GM12872 (cell line): ENCODE results near the gene CCDC24.

Source experiments
- TF ChIP-seq, protein P1 (sequence below): IDR thresholded peaks from 3 replicates; pipeline ENCODE4 v1.5.1; 2011; ENCODE audit warnings: low read depth, mild to moderate bottlenecking, low read length, moderate library complexity; ENCODE audit not compliant: insufficient read depth

Gene CCDC24

DNA sequence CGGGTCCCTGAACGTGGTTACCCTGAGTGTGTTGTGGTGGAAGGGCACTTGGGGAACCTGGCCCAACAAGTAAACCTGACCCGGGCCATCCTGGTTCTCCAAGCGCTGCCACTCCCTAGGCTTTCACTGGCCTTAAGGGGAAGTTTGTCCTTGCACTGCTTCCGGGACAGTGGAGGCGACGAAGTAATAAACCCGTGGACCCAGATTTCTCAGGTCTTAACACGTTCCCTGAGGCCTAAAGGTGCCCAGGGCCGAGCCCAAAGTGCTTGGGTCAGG is 261 bp upstream of the CCDC24 start:
- TF ChIP-seq, protein P1, sequence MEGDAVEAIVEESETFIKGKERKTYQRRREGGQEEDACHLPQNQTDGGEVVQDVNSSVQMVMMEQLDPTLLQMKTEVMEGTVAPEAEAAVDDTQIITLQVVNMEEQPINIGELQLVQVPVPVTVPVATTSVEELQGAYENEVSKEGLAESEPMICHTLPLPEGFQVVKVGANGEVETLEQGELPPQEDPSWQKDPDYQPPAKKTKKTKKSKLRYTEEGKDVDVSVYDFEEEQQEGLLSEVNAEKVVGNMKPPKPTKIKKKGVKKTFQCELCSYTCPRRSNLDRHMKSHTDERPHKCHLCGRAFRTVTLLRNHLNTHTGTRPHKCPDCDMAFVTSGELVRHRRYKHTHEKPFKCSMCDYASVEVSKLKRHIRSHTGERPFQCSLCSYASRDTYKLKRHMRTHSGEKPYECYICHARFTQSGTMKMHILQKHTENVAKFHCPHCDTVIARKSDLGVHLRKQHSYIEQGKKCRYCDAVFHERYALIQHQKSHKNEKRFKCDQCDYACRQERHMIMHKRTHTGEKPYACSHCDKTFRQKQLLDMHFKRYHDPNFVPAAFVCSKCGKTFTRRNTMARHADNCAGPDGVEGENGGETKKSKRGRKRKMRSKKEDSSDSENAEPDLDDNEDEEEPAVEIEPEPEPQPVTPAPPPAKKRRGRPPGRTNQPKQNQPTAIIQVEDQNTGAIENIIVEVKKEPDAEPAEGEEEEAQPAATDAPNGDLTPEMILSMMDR = no peak

DNA sequence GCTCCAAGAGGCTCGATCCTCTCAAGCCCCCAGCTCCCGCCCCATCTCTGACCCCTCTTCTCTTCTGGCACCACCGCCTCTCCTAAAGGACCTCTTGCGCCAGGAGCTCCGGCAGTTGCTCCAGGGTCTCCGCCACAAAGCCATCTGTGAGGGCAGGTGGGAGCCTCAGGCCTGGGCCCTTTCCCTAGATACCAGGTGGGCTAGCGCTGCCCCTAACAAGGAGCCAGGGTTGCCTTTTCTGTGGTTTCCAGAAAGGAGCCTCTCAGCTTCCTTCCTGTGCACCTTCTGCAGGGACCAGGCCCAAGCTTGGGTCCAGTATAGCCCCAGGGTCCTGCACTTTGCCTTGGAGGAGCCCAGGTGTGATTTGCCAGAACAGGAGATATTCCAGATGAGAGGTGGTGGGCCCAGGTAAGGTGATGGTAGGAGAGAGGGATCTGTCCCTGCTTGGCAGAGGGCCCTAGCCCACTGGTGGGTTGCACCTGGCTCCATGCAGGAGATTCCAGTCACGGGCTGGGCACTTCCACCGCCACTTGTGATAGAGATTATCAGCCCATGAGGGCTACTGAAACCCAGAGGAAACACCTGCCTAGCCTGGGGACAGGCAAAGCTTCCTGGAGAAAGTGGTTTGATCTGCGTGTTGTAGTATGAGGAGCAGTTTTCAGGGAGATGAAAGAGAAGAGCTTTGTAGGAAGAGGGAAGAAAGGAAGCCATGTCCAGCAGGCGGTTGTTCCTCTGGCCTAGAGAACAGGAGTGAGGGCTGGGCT is 1.0 kb downstream of the CCDC24 start:
- TF ChIP-seq, protein P1 = no peak

DNA sequence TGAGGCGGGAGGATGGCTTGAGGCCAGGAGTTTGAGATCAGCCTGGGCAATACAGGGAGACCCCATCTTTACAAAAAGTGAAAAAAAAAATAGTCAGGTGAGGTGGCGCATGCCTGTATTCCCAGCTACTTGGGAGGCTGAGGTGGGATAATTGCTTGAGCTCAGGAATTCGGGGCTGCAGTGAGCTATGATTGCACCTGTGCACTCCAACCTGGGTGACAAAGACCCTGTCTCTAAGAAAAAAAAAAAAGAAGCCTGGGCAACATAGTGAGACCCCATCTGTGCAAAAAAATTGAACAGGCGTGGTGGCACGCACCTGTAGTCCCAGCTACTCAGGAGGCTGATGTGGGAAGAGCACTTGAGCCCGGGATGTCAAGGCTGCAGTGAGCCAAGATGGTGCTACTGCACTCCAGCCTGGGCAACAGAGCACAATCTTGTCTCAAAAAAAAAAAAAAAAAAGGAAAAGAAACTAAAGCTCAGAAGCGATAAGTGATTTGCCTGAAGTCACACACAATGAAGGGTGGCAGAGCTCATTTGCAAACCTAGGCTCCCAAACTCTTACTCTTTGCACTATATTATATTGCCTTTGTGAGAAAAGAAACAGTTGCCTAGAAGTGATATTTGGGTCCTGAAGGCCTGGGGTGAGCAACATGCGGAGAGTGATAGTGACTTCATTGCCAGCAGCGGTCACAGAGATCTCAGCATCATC is 2.0 kb downstream of the CCDC24 start:
- TF ChIP-seq, protein P1 = no peak

DNA sequence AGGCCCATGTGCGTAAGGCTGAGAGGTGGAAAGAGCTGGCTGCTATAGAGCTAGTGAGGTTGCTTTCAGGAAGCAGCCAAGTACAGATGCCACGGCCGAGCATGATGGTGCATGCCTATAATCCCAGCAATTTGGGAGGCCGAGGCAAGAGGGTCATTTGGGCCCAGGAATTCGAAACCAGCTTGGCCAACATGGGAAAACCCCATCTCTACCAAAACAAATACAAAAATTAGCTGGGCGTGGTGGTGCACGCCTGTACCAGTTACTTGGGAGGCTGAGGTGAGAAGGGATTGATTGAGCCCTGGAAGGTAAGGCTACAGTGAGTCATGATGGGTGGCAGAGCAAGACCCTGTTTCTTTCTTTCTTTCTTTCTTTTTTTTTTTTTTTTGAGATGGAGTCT is 2.7 kb downstream of the CCDC24 start:
- TF ChIP-seq, protein P1 = no peak

DNA sequence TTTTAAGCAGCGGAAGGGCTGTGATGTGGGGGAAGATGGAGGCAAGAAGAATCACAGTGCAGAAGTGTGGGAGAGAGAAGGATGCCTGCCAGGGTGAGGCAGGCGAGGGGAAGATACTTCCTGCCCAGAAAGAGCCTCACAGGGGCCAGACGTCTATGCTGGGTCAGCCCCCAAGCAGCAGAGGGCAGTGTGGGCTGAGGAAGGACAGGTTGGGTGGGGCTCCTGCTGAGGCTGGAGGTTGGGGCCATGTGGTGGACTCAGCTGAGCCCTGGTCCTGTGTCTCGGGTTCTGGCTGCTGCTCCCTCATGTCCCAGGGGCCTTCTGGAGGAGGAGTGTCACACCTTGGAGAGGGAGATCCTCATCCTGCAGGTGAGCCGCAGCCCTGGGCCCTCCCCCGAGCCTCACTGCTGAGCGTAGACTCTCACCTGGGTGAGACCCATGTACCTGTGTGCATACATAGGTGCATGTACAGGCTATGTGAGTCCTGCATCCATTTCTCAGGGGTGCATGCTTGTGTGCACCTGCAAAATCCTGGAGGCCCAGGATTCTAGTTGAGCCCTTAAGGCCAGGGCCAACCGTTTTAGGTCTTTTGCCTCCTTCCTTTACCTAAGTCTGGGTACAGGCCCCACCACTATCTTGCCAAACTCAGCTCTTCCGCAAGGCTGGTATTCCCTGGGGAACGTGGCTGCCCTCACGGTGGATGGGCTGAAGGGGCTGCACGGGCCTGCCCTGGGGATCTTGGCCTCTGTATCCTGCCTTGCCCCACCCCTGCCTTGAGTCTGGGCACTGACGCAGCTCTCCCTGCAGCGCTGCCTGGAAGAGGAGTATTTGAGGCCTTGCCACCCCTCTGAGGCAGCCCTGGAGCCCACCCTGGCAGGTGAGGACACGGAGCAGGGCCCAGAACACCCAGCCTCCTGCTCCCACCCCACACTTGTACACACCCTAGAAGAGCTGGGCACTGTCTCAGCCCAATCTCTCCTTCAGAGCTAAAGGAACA is 3.7 kb downstream of the CCDC24 start:
- TF ChIP-seq, protein P1 = peak; percentile 59

DNA sequence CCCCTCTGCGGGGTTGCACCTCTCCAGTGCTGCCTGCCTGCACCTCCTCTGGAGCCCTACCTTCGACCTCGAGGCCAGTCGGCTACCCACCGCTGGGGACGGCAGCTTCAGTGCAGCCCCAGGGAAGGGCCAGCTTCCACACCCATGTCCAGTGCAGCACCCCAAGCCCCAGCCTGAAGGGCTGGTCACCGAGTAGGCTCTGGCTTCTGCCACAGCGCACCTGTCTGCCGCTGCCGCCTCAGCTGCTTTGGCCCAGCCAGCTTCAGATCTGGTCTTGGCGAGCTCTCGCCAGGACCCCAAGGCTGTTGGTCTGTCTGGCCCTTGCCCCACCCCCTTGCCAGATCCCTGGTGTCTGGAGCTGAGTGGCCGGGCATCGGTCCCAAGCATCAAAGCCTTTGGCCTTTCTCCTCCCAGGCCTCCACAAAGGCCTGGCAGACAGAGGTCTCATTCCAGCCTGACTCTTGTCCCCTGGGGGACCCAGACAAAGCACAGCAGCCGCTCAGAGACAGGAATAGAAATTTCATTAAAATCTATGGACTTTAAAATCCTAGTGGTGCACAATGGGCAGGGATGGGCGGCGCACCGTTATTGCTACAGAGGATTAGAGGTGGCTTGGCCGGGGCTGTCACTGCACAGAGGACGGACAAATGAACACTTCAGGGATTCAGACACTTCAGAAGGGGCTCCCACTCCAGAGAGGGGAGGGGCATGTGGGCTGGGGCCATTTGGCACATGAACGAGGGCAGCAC is 4.8 kb downstream of the CCDC24 start:
- TF ChIP-seq, protein P1 = no peak
